Measurements from ENCODE around the gene KREMEN2. TPM values are rescaled to one million over a fixed set of nuclear protein-coding genes. Genes with fewer than 3 reads are reported as not detected.

KREMEN2 gene
- total and polyA plus RNA-seq, 2 of the 4 experiments (the other 2 are of a cell fraction) = 0.03 TPM; not detected in 1

DNA sequence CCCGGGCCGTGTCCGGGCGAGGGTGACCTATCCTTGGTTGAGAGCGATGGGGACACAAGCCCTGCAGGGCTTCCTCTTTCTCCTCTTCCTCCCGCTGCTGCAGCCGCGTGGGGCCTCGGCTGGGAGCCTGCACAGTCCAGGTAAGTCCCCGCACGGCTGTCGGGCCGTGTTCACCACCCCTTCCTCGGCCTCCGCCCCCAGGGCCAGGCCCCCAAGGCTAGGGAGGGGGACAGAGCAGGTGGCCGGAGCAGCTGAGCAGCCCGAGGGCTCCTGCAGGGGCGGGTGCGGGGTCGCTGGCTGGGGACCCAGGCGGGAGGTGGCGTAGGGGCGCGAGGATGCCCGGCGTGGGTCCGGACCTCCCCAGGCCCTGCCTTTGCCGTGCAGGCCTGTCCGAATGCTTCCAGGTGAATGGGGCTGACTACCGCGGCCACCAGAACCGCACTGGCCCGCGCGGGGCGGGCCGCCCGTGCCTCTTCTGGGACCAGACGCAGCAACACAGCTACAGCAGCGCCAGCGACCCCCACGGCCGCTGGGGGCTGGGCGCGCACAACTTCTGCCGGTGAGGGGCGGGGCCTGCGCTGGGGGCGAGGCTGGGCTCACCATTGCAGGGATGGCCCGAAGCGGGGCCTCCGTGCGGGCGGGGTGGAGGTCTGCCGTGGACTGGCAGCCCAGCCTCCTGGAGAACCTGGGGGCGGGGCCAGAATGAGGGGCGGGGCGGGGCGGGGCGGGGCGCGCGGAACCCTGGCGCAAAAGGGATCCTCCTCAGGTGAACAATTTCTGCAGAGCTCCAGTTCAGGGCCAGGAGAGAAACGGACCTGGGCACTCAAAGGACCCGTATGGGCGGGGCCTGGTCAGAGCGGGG is 631 bp downstream of the KREMEN2 start:
- Histone ChIP-seq H3K9ac (ENCODE audit: low read depth, low read length) (no peak overlapping the region), H3K56ac (ENCODE audit: extremely low read depth, insufficient read depth, low read length) (no peak overlapping the region), H3K79me1 (ENCODE audit: low read depth in 1 of 2, low read length in 2 of 2) (peaks cover 0 to 7% of the 10 kb centered on the region in 2 experiments; a peak in 1 of 4 replicates), H4K91ac (ENCODE audit: insufficient read depth, low read depth, low read length) (no peak overlapping the region), H4K20me1 (ENCODE audit: insufficient read depth, low read length) (peaks cover 22% of the 10 kb centered on the region; the same call in 1 of the 2 replicates), H3K4me1 (ENCODE audit: control insufficient read depth, insufficient read depth, low read length) (peaks cover 5% of the 10 kb centered on the region; the same call in 1 of the 2 replicates), H2AK5ac (ENCODE audit: low read depth, low read length) (no peak overlapping the region), H3K27me3 (ENCODE audit: control insufficient read depth, insufficient read depth, low read length) (peaks cover 55% of the 10 kb centered on the region), H3K4me2 (ENCODE audit: low read depth, low read length) (no peak overlapping the region), H2BK15ac (ENCODE audit: low read depth, low read length) (no peak overlapping the region), H2BK5ac (ENCODE audit: low read depth, low read length, poor library complexity, severe bottlenecking) (no peak overlapping the region), H3K27ac (ENCODE audit: insufficient read depth, low read length) (no peak overlapping the region), H2BK20ac (ENCODE audit: low read depth, low read length) (no peak overlapping the region), H2BK120ac (ENCODE audit: low read depth, low read length) (no peak overlapping the region), H3K9me1 (ENCODE audit: insufficient read depth, low read length) (peaks cover 10% of the 10 kb centered on the region; the same call in 1 of the 2 replicates), H3K18ac (ENCODE audit: low read depth, low read length) (no peak overlapping the region), H3K36me3 (ENCODE audit: control insufficient read depth, insufficient read depth, low read length) (no peaks in the 10 kb centered on the region), H4K5ac (ENCODE audit: low read depth, low read length) (no peak overlapping the region), H2AFZ (replicated peaks; ENCODE audit: low read length, poor library complexity) (peak overlapping the region; percentile 49), H3K4me3 (ENCODE audit: insufficient read depth, low read depth, low read length) (no peak overlapping the region), H3K9me3 (ENCODE audit: control insufficient read depth, insufficient read depth, low read length) (no peaks in the 10 kb centered on the region; the same call in 1 of the 2 replicates), H3K23ac (ENCODE audit: low read depth, low read length) (no peak overlapping the region), H3K4ac (ENCODE audit: low read depth, low read length) (no peak overlapping the region), H2AK9ac (replicated peaks; ENCODE audit: low read depth, low read length, poor library complexity) (no peak overlapping the region), H3K14ac (replicated peaks; ENCODE audit: low read depth, low read length) (no peak overlapping the region), H4K8ac (ENCODE audit: low read depth in 2 of 2, low read length in 2 of 2) (no peak overlapping the region)
- TF ChIP-seq RCOR1 (IDR thresholded peaks at IDR 0.05; ENCODE audit: insufficient replicate concordance, low read length) = no peak
- TF ChIP-seq POLR2A (IDR thresholded peaks at IDR 0.05; ENCODE audit: low read depth, low read length) = no peak
- no peak for TF ChIP-seq CEBPB (IDR thresholded peaks at IDR 0.05; ENCODE audit: low read depth, low read length)
- no peak for TF ChIP-seq BHLHE40 (IDR thresholded peaks at IDR 0.05; ENCODE audit: low read depth, low read length)
- no peak for TF ChIP-seq MAZ (IDR thresholded peaks at IDR 0.05; ENCODE audit: borderline replicate concordance, low read depth, low read length)
- no peak for TF ChIP-seq CHD1 (IDR thresholded peaks at IDR 0.05; ENCODE audit: low read depth, low read length)
- TF ChIP-seq ELK1 (IDR thresholded peaks at IDR 0.05; ENCODE audit: borderline replicate concordance, low read depth, low read length) = no peak
- no peak for TF ChIP-seq FOS (IDR thresholded peaks at IDR 0.05; ENCODE audit: low read depth, low read length)
- 0% methylated on average over 30 of the region's 68 CpGs; no CpG with 5 or more reads in 1 of the 2 experiments for WGBS, 2 experiments (ENCODE audit: extremely low coverage in 2 of 2, insufficient read length in 1 of 2)
- CTCF ChIA-PET = no interaction called here
- DNase-seq = no peak
- dilution Hi-C loops (cut with HindIII; ENCODE audit: low sequenced_read_pairs, unreplicated experiment) = no loop called here
- ATAC-seq (ENCODE audit: low read depth) = no peak
- intact Hi-C loops (cut with micrococcal nuclease) = no loop called here
- no TSS peak for BruUV-seq (replicated peaks)
- in situ Hi-C loops (cut with MboI; ENCODE audit: low sequenced_read_pairs) = no loop called here
- POLR2A ChIA-PET (ENCODE audit: unreplicated experiment) = interaction anchor here (0.6 kb wide), 1 partner anchor 16 kb away, joined by 6 read pairs; the partner anchor contains the start of gene PKMYT1
